Breast epithelium (tissue), 4 donors: ENCODE results near the gene VAMP5. TPM values are rescaled to one million over a fixed set of nuclear protein-coding genes. Genes with fewer than 3 reads are reported as not detected.

Experiments used
- DNase-seq, 2 donors: peaks; one replicate each; pipeline ENCODE4 v3.0.0-alpha.2; 2019; ENCODE audit warnings: low spot score in 2 of 2
- H3K27ac ChIP-seq, 2 donors: fragments of 200-600 bp; sonication (generic) in 1 of 2; one replicate each; pipeline ENCODE4 v1.5.1; 2016 to 2019; ENCODE audit warnings: mild to moderate bottlenecking in 1 of 2
- H3K27me3 ChIP-seq, 2 donors: fragments of 200-600 bp; sonication (generic) in 1 of 2; one replicate each; pipeline versions ENCODE4 v1.5.1 to v1.6.0; 2017 to 2019; ENCODE audit warnings: control low read depth in 1 of 2, mild to moderate bottlenecking in 1 of 2
- H3K36me3 ChIP-seq: fragments of 200-600 bp; one replicate; pipeline ENCODE4 v1.5.1; 2019
- H3K4me1 ChIP-seq, 2 donors: fragments of 200-600 bp; sonication (generic); one replicate each; pipeline ENCODE4 v1.5.1; 2016 to 2019; ENCODE audit warnings: control low read depth in 1 of 2
- H3K4me3 ChIP-seq, 3 donors: fragments of 200-600 bp; sonication (generic); 1 replicate in 2 of 3; 2 replicates in 1 of 3; pipeline ENCODE4 v1.5.1; 2016 to 2019; ENCODE audit warnings: mild to moderate bottlenecking in 3 of 3, moderate library complexity in 2 of 3
- H3K9me3 ChIP-seq, 2 donors: fragments of 200-600 bp; sonication (generic) in 1 of 2; one replicate each; pipeline ENCODE4 v1.5.1; 2016 to 2019; ENCODE audit warnings: control low read depth in 1 of 2
- CTCF ChIP-seq, 3 donors: fragments of 450-650 bp; IDR thresholded peaks; one replicate each; pipeline ENCODE4 v1.5.1; 2016 to 2017; ENCODE audit warnings: antibody characterized with exemption in 3 of 3, mild to moderate bottlenecking in 3 of 3, moderate library complexity in 3 of 3
- POLR2A ChIP-seq: fragments of 450-650 bp; IDR thresholded peaks from one replicate; pipeline ENCODE4 v1.6.1; 2016; ENCODE audit warnings: antibody characterized with exemption, mild to moderate bottlenecking, moderate library complexity
- POLR2AphosphoS5 ChIP-seq, 3 donors: sonication (generic); formaldehyde crosslinking; IDR thresholded peaks; one replicate each; pipeline ENCODE4 v1.6.1; 2017; ENCODE audit warnings: antibody characterized with exemption in 3 of 3
- intact Hi-C: fragments of 100-400 bp; cut with DNase I; formaldehyde crosslinking; loops from one replicate; pipeline ENCODE4 v1.15.1; 2023; ENCODE audit warnings: low total_unique reads
- total RNA-seq, 3 donors: library from RNA; depleted of rRNA; stranded (reverse); fragments of >200 nt; gene quantifications; one replicate each; pipeline ENCODE4 v1.1.0, GENCODE V29; 2016

The VAMP5 gene
- total RNA-seq, 3 donors from 2014 or later = 33.8 to 92.0 (median 50.8) TPM

- TF ChIP-seq CTCF (IDR thresholded peaks at IDR 0.05) = no peak
- no peak for TF ChIP-seq POLR2AphosphoS5 (IDR thresholded peaks at IDR 0.05)
- no peak for TF ChIP-seq POLR2A
- Histone ChIP-seq H3K9me3 (no peaks in the 10 kb centered on the region), H3K27ac (peak overlapping the region; percentile 86 to 89), H3K4me3 (peak overlapping the region in 1 of 3 donors; percentile 75), H3K4me1 (peaks cover 9 to 38% of the 10 kb centered on the region in 2 donors), H3K27me3 (no peaks in the 10 kb centered on the region), H3K36me3 (no peaks in the 10 kb centered on the region)
- intact Hi-C loops = no loop called here
- DNase-seq = no peak
These were observed 21.3 kb downstream of the VAMP5 start for GRCh38 chr2:85605406-85606115.

- no peaks in the 10 kb centered on the region for H3K9me3 ChIP-seq
- H3K4me3 ChIP-seq = peak overlapping the region in 1 of 3 donors; percentile 75
- H3K4me1 ChIP-seq = peaks cover 9 to 37% of the 10 kb centered on the region in 2 donors
- peak overlapping the region; percentile 86 to 89 for H3K27ac ChIP-seq
- H3K27me3 ChIP-seq = no peaks in the 10 kb centered on the region
- H3K36me3 ChIP-seq = no peaks in the 10 kb centered on the region
- intact Hi-C loops = no loop called here
- no peak for TF ChIP-seq POLR2A
- no peak for TF ChIP-seq CTCF (IDR thresholded peaks at IDR 0.05)
- no peak for TF ChIP-seq POLR2AphosphoS5 (IDR thresholded peaks at IDR 0.05)
- DNase-seq = no peak
These were observed 21.9 kb downstream of the VAMP5 start for GRCh38 chr2:85606116-85606455.

- Histone ChIP-seq H3K27me3 (no peaks in the 10 kb centered on the region), H3K4me3 (no peak overlapping the region), H3K4me1 (peaks cover 9 to 34% of the 10 kb centered on the region in 2 donors), H3K9me3 (no peaks in the 10 kb centered on the region), H3K36me3 (no peaks in the 10 kb centered on the region), H3K27ac (peak overlapping the region; percentile 68 to 77)
- TF ChIP-seq POLR2A (no peak), POLR2AphosphoS5 (IDR thresholded peaks at IDR 0.05) (no peak), CTCF (IDR thresholded peaks at IDR 0.05) (no peak)
- no peak for DNase-seq
- intact Hi-C loops = no loop called here
These were observed 23.3 kb downstream of the VAMP5 start for GRCh38 chr2:85607268-85608215.

GRCh38 chr2:85611217-85611704, 27.0 kb downstream of the VAMP5 start:
- Histone ChIP-seq H3K9me3 (no peaks in the 10 kb centered on the region), H3K27me3 (no peaks in the 10 kb centered on the region), H3K4me1 (peaks cover 0 to 8% of the 10 kb centered on the region in 2 donors), H3K27ac (peak overlapping the region; percentile 86 to 94), H3K4me3 (peak overlapping the region; percentile 86 to 93 (median 91)), H3K36me3 (no peaks in the 10 kb centered on the region)
- intact Hi-C loops = no loop called here
- TF ChIP-seq CTCF (IDR thresholded peaks at IDR 0.05) = no peak
- DNase-seq = no peak
